Cardiac fibroblast (primary cell): ENCODE results near the gene CCT6A.
A peak's percentile ranks its signal among the peaks of the same experiment; 100 is the strongest.
"Not testable (repeated sequence)": the region's sequence is repeated elsewhere in the genome, so short reads cannot be mapped to it uniquely, and the experiment has no call there.

ENCODE experiments used
- DNase-seq, 2 donors: peaks; one replicate each; pipeline versions ENCODE4 v3.0.0 to v3.0.0-alpha.2; 2010; ENCODE audit warnings: low read depth in 2 of 2
- H3K4me3 ChIP-seq, 2 donors: replicated peaks in 1 of 2; 1 replicate in 1 of 2; 2 replicates in 1 of 2; pipeline ENCODE4 v1.5.1; 2011; ENCODE audit warnings: low read depth in 2 of 2, low read length in 2 of 2, mild to moderate bottlenecking in 2 of 2, moderate library complexity in 1 of 2
- CTCF ChIP-seq: IDR thresholded peaks from one replicate; pipeline ENCODE4 v1.5.1; 2011; ENCODE audit warnings: low read depth, mild to moderate bottlenecking, low read length, inconsistent platforms

CCT6A gene

GRCh38 chr7:56019501-56019900 lies 32.1 kb upstream of the CCT6A start:
- TF ChIP-seq CTCF, result no peak
- DNase-seq, result no peak
- H3K4me3 ChIP-seq, result no peak overlapping the region

- H3K4me3 ChIP-seq, result no peak overlapping the region
- no peak for DNase-seq
- no peak for TF ChIP-seq CTCF
Observed at GRCh38 chr7:56023500-56023899, 28.1 kb upstream of the CCT6A start.

- DNase-seq, result no peak
- TF ChIP-seq CTCF, result no peak
Observed at GRCh38 chr7:56026538-56026937, 25.0 kb upstream of the CCT6A start.

GRCh38 chr7:56028942-56029630 lies 22.5 kb upstream of the CCT6A start:
- DNase-seq, result peak in 1 of 2 donors; percentile 52
- no peak overlapping the region for H3K4me3 ChIP-seq
- no peak for TF ChIP-seq CTCF

More at GRCh38 chr7:56026538-56026937, 25.0 kb upstream of the CCT6A start:
- H3K4me3 ChIP-seq, result no peak overlapping the region

GRCh38 chr7:56030340-56030739 lies 21.2 kb upstream of the CCT6A start:
- no peak for TF ChIP-seq CTCF
- no peak for DNase-seq
- H3K4me3 ChIP-seq, result no peak overlapping the region

- H3K4me3 ChIP-seq, DNase-seq: not testable (repeated sequence)
Observed at GRCh38 chr7:56031556-56031955, 20.0 kb upstream of the CCT6A start.

- not testable (repeated sequence) for H3K4me3 ChIP-seq, DNase-seq
Observed at GRCh38 chr7:56032578-56032977, 19.0 kb upstream of the CCT6A start.

GRCh38 chr7:56033671-56034432 lies 17.7 kb upstream of the CCT6A start:
- peak overlapping the region; percentile 63 to 71 for H3K4me3 ChIP-seq
- TF ChIP-seq CTCF, result peak; percentile 56
- DNase-seq, result peak; percentile 71 to 78
